Coronary artery (tissue), 2 donors: Measurements from ENCODE around the gene KCNJ6.

Source experiments
- DNase-seq: peaks from one replicate; pipeline ENCODE4 v3.0.0-alpha.2; 2017; ENCODE audit warnings: low spot score
- H3K27ac ChIP-seq, 2 donors: fragments of 200-600 bp; sonication (generic); one replicate each; pipeline ENCODE4 v1.5.1; 2016 to 2019
- H3K4me3 ChIP-seq: fragments of 200-600 bp; sonication (generic); 2 replicates; pipeline ENCODE4 v1.5.1; 2016; ENCODE audit warnings: mild to moderate bottlenecking, moderate library complexity
- TF ChIP-seq, protein P1 (sequence below): fragments of 200-600 bp; sonication (generic); IDR thresholded peaks from one replicate; pipeline ENCODE4 v1.5.1; 2019; ENCODE audit warnings: antibody characterized with exemption

The KCNJ6 gene

DNA sequence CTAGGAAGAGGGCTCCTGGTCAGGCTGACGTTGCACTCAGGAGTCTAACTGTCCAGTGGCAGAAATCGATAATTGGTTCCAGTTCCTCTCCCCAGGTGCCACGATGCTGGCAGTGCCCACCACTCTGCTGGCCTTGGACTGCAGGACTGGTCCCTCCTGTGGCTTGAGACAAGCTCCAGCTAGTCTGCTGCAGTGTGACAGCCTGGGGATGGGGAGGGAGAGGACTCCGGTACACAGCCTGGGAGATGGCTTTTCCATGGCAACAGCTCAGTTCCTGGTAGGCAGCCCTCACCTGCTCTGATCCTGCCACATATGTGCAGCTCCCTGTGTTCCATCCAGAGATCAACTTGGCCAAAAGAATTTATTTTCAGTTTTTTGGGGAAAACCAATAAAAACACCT lies 239.3 kb downstream of the KCNJ6 start:
- DNase-seq = no peak
- Histone ChIP-seq H3K27ac (no peak overlapping the region), H3K4me3 (no peak overlapping the region)
- TF ChIP-seq, protein P1, sequence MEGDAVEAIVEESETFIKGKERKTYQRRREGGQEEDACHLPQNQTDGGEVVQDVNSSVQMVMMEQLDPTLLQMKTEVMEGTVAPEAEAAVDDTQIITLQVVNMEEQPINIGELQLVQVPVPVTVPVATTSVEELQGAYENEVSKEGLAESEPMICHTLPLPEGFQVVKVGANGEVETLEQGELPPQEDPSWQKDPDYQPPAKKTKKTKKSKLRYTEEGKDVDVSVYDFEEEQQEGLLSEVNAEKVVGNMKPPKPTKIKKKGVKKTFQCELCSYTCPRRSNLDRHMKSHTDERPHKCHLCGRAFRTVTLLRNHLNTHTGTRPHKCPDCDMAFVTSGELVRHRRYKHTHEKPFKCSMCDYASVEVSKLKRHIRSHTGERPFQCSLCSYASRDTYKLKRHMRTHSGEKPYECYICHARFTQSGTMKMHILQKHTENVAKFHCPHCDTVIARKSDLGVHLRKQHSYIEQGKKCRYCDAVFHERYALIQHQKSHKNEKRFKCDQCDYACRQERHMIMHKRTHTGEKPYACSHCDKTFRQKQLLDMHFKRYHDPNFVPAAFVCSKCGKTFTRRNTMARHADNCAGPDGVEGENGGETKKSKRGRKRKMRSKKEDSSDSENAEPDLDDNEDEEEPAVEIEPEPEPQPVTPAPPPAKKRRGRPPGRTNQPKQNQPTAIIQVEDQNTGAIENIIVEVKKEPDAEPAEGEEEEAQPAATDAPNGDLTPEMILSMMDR = no peak

DNA sequence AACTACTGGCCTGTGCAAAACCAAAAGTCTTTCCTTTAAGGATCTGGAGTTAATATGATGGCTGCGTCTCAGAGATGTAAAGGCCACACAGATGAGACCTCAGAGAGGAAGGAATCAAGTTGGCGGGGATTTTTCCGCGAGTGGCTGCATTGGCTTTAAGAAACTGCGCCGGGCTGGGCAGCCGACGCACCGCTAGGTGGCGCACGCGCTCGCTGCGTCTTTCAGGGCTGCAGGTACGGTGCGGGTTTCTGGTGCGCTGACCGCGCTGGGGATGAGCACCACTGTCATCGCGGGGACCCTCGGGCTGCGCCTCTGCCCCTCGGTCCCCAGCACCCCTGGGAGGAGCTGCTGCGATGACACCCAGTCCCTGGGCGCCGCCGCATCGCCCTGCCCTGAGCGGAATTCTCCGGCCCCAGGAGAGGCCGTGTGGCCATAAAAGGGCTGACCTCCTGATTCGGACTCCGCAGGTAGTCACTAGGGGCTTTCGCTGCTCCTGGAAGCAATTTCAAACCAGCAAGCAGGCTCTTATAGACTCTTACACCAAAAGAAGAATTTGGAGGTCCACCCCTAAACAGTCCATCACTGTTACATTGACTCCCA lies 241.0 kb downstream of the KCNJ6 start:
- TF ChIP-seq, protein P1 = peak; percentile 92
- peak overlapping the region; percentile 54 for H3K4me3 ChIP-seq
- DNase-seq = no peak
- no peak overlapping the region for H3K27ac ChIP-seq

DNA sequence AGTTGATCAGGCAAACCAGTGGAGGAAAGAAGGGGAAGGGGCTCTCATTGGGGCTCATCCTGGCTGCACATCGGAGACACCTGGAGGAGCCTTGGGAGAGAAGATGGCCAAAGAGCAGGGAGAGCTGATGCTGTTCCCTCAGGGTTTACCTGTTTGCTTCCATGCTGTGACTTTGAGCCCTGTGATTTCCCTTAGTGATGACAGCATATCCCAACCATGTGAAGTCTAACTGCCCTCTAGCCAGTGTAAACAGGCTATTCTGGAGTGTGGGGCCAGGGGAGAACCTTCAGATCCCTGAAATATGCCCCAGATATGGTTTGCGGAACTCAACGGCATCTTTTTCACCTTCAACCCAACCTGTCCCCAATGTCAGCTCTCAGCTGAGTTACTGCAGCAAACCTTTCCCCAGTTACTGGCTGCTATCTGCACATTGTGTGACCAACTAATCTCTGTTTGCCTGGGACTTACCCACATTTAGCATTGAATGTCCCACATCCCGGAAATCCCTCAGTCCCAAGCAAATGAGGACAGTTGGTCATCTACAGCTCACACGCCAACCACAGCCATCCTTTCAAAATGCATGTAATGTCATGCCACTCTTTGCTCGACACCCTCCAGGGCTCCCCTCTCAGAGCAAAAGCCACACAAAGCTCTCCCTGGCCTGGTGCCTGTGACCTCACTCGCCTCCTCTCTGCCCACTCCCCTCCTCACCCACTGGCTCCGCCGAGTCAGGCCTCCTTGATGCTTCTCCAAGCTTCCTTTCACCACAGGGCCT lies 242.3 kb downstream of the KCNJ6 start:
- H3K27ac ChIP-seq = no peak overlapping the region
- H3K4me3 ChIP-seq = no peak overlapping the region
- TF ChIP-seq, protein P1 = no peak
- no peak for DNase-seq

DNA sequence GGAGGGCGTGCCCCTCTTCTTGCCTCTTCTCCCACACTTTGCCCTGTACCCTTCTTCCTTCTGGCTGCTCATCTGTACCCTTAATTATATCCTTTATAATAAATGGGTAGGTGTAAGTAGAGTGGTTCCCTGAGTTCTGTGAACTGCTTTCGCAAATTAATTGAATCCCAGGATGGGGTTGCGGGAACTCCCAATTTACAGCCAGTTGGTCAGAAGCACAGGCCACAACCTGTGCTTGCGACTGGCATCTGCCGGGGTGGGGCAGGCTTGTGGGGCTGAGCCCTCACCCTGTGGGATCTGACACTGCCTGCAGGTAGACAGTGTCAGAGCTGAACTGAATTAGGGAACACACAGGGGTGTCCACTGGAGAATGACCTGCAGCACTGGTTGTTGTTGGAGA lies 244.9 kb downstream of the KCNJ6 start:
- Histone ChIP-seq H3K27ac (no peak overlapping the region), H3K4me3 (no peak overlapping the region)
- TF ChIP-seq, protein P1 = no peak
- DNase-seq = no peak

DNA sequence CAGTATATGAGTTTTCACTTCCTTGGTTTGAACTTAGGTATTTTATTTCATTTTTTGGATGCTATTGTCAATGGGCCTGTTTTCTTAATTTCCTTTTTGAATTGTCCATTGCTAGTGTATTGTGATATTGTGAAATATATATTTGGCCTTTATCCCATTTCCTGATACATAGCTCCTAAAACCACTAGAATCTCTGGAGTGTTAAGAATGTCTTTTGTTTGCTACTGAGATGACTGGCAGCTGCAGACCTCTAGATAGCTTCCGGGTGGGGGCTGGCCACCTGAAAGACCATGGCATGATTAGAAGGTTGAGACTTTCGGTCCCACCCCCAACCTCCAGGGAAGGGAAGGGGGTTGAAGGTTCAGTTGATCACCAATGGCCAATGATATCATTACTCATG lies 245.4 kb downstream of the KCNJ6 start:
- no peak for DNase-seq
- TF ChIP-seq, protein P1 = no peak
- Histone ChIP-seq H3K4me3 (no peak overlapping the region), H3K27ac (no peak overlapping the region)

DNA sequence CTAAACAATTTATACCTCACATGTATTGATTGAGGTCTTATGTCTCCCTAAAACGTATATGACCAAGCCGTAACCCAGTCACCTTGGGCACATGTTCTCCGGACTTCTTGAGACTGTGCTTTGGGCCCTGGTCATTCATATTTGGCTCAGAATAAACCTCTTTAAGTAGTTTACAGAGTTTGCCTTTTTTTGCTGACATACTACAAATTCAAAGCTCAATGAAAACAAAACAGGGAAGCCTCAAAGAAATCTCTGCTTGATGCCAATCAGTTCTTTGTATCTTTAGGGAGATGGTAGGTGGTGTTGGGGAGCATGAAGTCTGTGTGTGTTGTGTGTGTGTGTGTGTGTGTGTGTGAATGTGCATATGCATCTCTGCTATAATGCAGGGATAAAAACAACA lies 247.0 kb downstream of the KCNJ6 start:
- H3K4me3 ChIP-seq = no peak overlapping the region
- no peak overlapping the region for H3K27ac ChIP-seq
- no peak for DNase-seq
- TF ChIP-seq, protein P1 = no peak
